GM18511 (cell line): Measurements from ENCODE around the gene FOXN3.
A peak's percentile ranks its signal among the peaks of the same experiment; 100 is the strongest.

Experiments
- ATAC-seq: cut with Tn5 transposase; IDR thresholded peaks from one replicate; pipeline ENCODE4 v1.9.1; 2021; ENCODE audit warnings: mild to moderate bottlenecking, moderate library complexity; ENCODE audit not compliant: unreplicated experiment

FOXN3 gene

DNA sequence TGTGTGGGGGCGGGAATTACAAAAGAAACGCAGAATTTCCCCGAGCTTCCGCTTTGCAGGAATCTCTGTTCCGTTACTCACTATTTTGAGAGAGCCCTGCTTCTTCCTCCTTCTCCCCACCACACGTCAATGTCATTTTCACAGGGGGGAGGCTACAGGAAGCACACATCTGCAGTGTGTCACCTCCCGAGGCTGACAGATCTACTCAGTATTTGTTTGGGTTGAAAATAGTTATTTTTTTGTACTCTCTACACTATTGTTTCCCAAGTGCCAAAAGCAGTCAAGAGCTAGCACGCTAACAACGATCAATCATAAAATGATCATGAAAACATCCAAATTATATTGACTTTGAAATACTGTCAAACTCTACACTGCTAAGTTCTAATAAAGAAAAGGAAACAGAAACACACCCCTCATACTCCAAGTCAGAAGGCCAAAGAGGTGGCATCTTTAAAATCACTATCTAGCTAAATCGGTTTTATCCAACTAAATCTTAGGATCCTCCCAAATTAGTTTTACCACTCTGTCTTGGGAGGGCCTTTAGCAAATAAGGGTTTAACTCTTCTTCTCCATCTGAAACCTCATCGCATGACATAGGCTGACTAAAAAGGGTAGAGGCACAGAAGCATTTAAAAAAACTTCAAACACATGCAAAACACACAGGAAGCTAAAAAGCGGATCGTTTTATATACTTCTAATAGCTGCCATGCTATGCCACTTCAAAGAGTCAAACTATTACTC is 51.8 kb downstream of the FOXN3 start:
- peak; percentile 95 for ATAC-seq

DNA sequence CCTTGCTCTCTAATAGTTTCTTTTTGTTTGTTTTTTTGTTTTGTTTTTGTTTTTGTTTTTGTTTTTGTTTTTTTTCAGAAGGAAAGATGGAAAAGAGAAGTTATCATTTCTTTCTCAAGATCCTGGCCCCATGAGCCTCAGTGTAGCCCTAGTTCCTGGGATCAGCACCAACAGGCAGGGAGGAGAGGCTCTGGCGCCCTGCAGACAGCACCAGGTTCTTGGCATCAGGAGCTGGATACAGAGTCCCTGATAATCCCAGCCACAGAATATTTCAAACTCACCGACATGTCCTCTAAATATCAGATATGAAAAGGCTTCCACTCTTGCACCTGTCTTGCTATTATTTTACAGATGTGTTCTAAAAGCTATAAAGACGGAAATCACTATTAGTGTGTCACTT is 52.7 kb downstream of the FOXN3 start:
- no peak for ATAC-seq

DNA sequence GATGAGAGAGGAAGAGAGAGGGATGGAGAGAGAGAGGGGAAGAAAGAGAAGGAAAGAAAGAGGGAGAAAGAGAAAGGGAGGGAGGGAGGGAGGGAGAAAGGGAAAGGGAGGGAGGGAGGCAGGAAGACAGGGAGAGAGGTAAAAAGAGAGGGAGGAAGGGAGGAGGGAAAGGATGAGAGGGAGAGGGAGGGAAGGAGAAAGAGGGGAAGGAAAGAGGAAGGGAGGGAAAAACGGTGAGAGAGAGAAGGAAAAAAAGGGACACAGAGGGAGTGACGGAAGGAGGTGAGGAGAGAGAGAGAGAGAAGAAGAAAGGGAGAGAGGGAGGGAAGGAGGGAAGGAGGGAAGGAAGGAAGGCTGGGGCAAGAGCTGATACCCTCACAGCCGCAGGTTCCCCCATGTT is 56.8 kb downstream of the FOXN3 start:
- ATAC-seq = no peak

DNA sequence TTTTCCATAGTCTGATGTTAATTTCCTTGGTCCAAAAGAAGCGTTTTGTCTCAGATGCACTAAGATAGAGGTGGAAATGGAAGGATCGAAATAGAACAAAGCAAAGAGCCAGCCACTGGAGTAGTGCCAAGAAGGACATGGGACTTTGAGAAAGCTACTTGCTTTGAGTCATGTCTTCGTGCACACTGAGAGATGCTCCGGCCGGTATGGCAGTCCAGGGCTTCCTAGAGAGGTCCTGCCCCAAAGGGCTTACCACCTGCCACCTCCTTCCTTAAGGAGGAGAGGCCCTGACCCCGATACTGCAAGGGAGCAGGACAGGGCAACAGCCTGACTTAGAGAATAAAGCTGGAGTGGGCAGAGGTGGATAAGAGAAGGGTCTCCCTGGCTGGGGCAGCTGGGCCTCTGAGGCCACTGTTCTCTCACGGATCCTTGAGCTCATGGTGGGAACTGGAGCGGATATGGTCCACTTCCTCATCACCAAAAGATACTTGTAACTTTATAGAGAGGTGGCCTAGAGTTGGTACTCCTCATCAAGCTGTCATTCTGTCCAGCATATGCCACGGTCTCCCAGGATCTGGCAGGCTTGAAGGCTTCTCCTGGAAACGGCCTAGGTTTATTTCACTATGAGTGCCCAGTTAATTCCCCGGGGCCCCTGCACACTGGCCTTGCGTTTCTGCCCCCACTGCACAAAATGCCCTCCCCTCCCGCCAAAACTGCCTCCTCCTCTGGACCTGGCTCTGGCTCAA is 57.4 kb downstream of the FOXN3 start:
- ATAC-seq = no peak

DNA sequence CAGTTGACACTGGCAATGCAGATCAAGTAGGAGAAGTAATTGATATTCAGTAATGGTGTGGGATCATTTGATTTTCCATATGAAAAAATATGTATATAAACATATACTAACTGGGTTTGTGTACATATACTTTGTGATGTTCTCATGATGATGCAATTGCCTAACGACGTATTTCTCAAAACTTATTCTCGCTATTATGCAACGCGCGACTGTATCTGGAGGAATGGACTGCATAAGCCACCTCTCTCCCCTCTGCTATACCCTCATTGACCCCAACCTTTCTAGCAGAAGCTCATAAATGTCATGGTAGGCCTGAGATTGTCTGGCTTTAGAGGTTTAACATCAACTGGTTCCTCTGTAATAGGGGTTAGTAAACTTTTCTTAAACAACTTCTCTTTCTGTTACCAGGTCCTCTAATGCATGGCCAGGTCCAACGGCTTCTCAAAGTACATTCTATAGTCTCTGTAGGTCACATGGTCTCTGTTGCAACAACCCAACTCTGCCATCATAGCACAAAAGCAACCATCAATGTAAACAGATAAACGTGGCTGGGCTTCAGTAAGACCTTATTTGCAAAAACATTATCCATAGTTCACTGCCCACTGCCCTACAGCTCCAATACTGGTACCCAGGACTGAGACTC is 59.3 kb downstream of the FOXN3 start:
- no peak for ATAC-seq

DNA sequence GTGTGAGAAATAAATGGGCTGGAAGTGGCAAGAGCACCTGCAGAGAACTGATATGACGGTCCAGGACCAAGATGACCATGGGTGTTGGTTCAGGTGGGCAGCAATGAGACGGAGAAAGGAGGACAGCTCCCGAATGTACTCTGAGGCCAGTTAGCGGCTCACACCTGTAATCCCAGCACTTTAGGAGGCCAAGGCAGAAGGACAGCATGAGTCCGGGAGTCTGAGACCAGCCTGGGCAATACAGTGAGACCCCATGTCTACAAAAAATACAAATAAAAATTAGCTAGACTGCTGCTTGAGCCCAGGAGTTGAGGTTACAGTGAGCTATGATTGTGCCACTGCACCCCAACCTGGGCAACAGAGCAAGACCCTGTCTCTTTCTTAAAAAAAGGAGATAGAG is 60.1 kb downstream of the FOXN3 start:
- no peak for ATAC-seq

DNA sequence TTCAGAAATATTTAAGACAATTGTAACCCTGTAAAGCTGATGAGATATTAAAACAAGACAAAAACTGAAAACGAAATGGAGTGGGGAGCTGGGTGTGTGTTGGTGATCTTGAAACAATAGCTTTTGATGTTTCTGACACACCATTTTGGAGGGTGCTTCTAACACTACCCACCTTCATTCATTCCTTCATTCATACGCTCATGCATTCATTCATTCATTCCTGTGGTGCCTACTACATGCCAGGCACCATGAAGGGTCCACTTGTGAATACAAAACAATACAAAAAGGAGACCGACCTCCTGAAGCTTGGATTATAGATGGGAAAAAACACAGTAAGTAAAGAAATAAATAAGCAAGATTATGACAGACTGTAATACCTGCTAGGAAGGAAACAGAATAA is 60.5 kb downstream of the FOXN3 start:
- ATAC-seq = no peak

DNA sequence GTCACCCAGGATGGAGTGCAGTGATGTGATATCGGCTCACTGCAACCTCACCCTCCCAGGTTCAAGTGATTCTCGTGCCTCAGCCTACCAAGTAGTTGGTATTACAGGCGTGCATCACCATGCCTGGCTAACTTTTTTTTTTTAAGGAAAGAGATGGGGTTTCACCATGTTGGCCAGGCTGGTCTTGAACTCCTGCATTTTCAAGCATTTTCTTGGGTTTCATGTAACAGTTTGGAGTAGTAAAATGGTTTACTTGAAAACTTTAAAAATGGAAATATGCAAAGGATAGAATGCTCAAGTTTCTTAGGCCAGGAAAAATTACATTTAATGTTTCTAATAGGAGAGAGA is 63.3 kb downstream of the FOXN3 start:
- no peak for ATAC-seq

DNA sequence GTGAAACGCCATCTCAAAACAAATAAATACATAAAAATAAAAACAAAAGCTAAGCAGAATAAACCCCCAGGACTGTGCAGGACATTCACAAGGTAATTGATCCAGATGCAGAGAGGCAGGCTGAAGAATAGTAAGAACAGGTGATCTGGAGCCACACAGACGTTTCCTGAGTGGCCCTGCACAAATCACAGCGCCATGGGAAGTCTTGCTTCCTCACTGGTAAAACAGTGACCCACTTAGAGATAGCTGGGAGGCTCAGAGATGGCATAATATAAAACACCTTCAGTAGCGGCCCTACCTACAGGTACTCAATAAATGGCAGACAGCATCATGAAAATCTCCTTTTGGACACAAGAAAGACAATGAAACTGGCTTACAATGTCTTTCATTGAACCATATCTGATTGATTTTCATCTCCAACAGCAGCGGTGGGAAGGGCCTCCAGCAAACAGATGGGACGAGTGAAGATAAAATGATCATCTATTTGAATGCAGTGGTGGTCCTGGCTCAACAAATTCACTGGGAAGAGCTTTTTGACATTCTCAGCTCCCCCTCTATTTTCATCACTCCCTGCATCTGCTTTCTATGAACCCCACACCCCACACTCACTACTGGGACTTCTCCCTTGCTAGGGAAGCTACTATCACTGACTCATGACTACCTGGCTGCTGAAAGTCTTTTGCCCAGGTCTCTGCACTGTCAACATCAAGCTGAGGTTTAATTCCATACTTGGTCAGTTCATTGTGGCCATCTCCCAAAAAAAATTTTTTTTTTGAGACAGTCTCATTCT is 63.9 kb downstream of the FOXN3 start:
- no peak for ATAC-seq

DNA sequence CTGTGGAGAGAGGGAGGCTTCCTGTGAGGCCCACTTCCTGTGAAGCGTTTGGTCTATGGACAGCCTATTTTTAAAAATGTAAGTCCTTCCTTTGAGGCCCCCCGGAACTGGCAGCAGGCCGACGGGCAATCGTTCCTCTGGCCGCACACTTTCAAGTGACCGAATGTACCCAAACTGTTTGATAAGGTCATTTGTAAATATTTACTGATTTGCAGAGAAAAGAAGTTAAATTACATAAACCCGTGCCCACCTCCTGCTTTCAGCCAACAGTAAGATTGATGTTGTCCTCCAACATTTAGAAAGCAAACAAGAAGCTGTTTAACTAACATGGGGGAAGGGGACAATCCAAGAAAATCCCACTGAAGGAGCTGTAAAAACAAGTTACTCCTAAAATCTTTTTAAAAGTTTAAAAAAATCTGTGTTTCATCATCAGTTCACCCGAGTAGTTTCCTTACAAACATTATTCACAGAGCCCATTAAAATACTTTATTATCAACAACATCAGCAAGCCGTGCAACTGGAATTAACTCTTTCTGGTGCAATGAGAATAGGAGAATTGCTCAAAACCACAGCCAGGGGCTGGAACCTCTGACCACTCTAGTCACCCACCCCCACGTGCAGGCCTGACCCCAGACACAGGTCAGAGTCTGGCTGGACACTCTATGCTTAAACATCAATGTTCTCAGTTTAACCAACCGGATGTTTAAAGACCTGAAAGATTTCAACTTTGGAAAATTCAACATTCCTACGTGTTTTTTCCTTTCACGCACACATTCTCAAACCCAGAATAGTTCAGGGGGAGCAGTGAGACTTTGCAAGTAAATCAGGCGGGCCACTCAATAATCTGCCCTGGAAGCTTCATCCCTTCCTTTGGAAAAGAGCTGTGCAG is 65.3 kb downstream of the FOXN3 start:
- peak; percentile 88 for ATAC-seq

DNA sequence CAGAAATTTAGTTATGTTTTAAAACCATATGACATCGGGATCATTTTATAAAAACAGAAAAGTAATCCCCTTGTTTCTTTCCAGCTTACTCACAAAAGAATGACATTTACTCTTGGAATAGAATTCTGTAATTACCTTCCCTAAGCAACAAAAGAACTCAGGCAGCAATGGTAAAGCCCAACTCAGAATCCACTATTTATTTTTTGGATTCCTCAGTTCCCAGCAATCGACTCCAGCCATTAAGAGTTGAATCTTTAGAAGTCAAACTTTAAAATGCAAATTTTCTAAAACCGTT is 65.9 kb downstream of the FOXN3 start:
- no peak for ATAC-seq

DNA sequence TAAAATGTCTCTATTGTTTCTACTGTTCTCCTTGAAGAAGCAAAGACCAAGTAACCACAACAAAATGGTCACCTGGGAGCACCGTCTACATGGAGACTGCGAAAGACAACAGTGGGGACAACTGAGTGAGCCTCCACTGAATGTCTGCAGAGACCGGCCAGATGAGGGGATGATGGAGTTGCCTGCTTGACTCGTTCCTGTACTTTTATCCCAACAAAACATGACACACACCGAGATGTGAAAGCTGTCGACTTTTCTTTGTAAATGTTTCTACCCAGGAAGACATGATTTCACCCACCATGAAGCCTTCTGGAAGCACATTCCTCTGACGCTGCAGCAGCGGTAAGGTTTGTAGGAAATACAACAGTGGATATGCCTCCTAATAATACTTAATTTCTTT is 66.9 kb downstream of the FOXN3 start:
- no peak for ATAC-seq

DNA sequence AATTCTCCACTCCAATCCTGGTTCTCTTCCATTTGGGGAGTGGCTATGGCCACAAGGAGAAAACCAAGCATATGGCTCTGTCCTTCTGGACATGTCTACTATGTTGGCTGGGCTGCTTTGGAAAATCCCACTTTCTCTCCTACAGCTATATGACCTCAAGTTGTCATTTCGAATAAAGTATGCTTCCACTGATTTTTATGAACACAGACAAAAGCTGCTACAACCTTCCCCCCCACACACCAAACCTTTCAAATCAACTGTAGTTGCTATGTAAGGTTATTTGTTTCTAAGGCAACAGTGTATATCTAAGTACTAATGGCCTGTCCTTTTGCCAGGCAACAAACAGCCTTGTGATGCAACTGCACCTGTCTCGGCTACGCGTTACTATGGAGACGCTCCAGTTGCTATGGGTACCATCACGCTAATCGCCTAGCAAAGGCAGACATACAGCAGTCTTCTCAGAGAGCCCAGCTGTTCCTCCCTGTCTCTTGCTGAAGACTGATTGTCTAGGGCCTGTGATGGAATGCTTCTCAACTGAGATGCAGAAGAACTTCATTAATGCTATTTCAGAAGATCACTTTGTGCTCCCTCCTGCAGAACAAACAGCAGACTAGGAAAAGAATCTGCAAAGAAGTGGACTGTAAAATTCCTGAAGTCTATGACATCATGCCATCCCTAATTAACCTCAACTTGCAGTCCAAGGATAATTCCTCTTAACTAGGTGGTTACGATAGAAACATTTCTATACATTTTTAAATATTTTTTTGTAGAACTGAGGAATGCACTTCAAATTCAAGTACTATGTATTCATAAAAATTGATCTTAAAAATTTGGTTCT is 67.6 kb downstream of the FOXN3 start:
- no peak for ATAC-seq

DNA sequence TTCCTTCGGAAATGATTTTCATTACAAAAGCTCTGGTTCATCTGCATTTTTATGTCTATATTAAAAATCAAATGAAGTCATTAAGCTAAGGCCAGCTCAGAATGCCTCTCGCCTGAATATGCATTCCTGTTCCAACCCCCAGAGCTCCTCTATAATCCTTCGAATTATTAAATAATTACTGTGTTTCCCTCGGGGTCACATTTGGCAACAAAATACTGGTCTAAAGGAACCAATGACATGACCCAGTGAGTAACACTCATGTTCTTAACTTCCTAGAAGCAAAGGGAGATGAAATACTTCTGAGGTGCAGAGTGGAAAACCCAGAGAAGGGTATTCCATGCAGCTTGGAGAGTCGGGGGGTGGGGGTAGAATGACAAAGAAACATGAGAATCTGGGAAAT is 68.3 kb downstream of the FOXN3 start:
- no peak for ATAC-seq

DNA sequence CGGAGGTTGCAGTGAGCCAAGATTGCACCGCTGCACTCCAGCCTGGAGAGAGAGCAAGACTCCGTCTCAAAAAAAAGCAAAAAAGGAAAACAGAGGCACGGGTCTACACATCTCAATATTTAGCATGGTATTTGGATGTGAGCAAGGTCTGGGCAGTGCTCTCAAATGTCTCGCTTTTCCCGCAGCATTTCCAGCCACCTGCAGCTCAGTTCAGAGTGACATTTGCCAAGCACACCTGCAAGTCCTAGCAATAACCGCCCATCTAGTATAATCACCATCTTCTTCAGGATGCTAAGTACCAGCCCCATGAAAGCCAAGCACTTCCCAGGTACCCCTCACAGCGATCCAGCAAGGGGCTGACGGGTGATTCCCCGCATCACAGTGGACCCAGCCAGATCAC is 69.1 kb downstream of the FOXN3 start:
- ATAC-seq = no peak

DNA sequence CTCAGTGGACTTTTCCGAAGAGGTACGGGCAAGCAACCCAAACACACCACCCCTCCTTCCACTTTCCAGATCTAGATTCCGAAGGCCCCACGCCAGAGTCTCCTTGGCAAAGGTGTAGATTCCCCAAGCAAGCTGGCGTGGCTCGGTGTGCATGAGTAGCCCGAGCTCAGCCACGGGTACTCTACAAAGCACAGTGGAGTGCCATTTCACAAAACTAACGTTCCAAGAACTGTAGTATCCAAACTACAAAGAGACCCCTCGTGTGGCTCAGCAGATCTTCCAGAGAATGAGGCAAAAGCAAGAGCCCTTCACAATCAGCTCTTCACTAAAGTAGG is 72.1 kb downstream of the FOXN3 start:
- ATAC-seq = no peak

DNA sequence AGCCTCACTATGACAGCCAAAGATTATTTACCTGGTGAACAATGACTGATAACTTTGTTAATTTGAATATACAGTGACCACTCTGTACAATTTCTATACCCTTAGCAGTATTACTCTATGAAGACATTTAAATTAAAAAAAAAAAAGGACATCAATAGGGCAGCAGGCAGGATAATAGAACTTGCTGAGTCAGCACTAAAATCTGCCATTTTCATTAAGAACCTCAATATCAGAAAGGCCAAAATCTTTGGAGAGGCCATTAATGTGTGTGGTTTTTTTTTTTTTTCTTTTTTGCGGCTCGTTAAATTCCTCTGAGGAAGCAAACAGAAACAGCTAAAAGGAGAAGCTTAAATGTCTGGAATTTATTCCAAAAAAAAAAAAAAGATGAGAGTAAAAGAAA is 73.7 kb downstream of the FOXN3 start:
- ATAC-seq = no peak

DNA sequence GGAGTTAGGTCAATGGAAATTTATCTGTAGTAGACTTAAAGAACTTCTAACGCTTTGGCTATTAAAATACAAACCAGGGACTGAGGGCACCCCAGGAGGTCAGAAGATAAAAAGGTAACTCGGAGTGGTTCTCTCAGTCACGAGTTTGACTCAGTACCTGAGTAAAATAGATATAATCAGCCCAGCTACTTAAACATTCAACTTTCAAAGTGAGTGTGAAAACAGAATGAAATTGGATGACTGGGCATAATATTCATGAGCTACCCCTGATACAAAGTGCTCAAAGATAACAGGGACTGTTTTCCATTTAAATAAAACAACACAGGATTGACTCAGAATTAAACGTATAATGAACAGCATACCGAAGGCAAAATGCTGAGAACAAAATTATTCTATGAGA is 75.0 kb downstream of the FOXN3 start:
- no peak for ATAC-seq

DNA sequence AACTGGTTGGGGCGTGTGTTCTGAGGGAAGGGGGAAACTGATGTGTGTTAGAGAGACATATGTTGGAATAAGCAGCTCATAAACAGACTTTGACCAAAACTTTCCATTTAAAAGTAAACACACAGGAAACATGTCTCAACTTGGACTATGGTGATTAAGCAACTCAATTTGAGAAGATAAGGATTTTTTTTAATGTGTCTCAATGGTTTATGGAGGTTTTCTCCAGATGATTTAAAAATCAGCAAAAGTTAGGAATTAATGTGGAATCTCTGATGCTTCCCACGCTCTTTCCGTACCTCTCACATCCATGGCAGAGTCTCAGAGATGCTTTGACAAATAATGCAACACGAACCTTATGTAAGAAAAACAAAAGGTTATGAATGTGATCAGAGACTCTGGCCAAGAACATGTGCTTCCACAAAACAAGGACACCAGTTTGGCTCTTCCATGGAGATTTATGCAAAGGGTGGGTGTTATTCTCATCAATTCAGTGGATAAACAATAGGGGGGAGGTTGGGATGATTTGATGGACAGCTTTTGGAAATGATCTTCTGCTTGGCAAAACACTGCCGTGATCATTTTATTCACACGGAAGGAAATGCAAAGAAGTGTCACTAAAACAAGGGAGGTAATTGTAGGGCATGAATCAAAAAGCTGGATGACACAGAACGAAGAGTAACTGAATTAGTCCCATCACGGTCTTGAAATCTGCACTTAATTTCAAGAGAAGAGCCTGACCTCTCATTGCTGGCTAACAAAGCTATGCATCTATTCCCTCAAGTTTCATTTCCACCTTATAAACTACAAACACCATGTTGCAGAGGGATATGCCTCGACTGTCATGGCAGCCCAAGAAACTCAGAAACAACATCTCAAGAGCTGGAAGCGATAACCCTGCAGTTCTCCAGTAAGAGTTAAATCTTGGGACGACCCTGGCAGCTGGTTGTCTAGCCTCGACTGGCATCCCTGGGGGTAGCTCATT is 76.5 kb downstream of the FOXN3 start:
- ATAC-seq = no peak
